ENCODE measurements around the gene AMPD2.

DNA sequence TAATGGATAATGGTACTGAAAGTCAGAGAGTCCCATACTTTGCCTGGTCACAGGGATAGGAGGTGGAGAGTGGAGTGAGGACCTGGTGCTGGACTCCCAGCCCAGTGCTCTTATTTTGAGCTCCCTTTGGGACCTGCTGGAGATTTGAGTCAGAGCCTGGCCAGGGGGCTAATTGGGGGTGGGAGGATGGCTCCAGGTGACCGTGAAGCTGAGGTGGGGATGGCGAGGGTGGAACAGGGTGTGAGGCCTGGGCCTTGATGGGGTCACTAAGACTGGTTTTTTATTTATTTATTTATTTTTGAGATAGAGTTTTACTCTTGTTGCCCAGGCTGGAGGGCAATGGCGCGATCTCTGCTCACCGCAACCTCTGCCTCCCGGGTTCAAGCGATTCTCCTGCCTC, 17.8 kb downstream of the AMPD2 start:
- TF ChIP-seq, protein P1, sequence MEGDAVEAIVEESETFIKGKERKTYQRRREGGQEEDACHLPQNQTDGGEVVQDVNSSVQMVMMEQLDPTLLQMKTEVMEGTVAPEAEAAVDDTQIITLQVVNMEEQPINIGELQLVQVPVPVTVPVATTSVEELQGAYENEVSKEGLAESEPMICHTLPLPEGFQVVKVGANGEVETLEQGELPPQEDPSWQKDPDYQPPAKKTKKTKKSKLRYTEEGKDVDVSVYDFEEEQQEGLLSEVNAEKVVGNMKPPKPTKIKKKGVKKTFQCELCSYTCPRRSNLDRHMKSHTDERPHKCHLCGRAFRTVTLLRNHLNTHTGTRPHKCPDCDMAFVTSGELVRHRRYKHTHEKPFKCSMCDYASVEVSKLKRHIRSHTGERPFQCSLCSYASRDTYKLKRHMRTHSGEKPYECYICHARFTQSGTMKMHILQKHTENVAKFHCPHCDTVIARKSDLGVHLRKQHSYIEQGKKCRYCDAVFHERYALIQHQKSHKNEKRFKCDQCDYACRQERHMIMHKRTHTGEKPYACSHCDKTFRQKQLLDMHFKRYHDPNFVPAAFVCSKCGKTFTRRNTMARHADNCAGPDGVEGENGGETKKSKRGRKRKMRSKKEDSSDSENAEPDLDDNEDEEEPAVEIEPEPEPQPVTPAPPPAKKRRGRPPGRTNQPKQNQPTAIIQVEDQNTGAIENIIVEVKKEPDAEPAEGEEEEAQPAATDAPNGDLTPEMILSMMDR (IDR thresholded peaks at IDR 0.05) = no peak
- no peak for TF ChIP-seq POLR2A (IDR thresholded peaks at IDR 0.05)
